H1 (cell line): ENCODE measurements around the gene ZNF100. TPM values are rescaled to one million over a fixed set of nuclear protein-coding genes. Genes with fewer than 3 reads are reported as not detected.

ENCODE experiments used
- CTCF ChIA-PET: fragments of 300-600 bp; sonication (Branson Sonifier 250); formaldehyde crosslinking; loops from one replicate; lab custom pipeline; 2021; ENCODE audit not compliant: partially characterized antibody; lab: Charles Lee
- POLR2A ChIA-PET: fragments of 300-600 bp; sonication (Branson Sonifier 250); formaldehyde crosslinking; loops from one replicate; lab custom pipeline; 2021; ENCODE audit warnings: inconsistent platforms; ENCODE audit not compliant: partially characterized antibody; lab: Charles Lee
- DNase-seq, 2 experiments: peaks; one replicate each; pipeline versions ENCODE4 v3.0.0 to v3.0.0-alpha.2; 2010 to 2022; ENCODE audit warnings: low spot score in 2 of 2, low read depth in 1 of 2, mixed read lengths in 1 of 2
- FAIRE-seq: peaks from 2 replicates; lab custom pipeline; 2011; peaks lifted over from hg19 to GRCh38; lab: Jason Lieb, UNC
- H2AFZ ChIP-seq: 2 replicates; pipeline ENCODE4 v1.8.1; 2012; ENCODE audit warnings: low read length, inconsistent platforms
- H2AK5ac ChIP-seq: 2 replicates; pipeline ENCODE4 v1.6.1; 2013; ENCODE audit warnings: low read depth, low read length
- H2BK120ac ChIP-seq: replicated peaks from 2 replicates; pipeline ENCODE3; 2013; ENCODE audit warnings: low read depth, low read length, inconsistent platforms
- H2BK12ac ChIP-seq: 2 replicates; pipeline ENCODE4 v1.6.1; 2013; ENCODE audit warnings: low read depth, low read length
- H2BK15ac ChIP-seq: 2 replicates; pipeline ENCODE4 v1.6.1; 2013; ENCODE audit warnings: low read length
- H2BK20ac ChIP-seq: 2 replicates; pipeline ENCODE4 v1.6.1; 2013; ENCODE audit warnings: low read length
- H2BK5ac ChIP-seq: 2 replicates; pipeline ENCODE4 v1.6.1; 2013; ENCODE audit warnings: low read depth, low read length
- H3K14ac ChIP-seq: 2 replicates; pipeline ENCODE4 v1.6.1; 2013; ENCODE audit warnings: inconsistent platforms; ENCODE audit not compliant: insufficient read length
- H3K18ac ChIP-seq: 2 replicates; pipeline ENCODE4 v1.6.1; 2013; ENCODE audit warnings: low read length; ENCODE audit errors: extremely low read depth
- H3K23ac ChIP-seq: 2 replicates; pipeline ENCODE4 v1.6.1; 2013; ENCODE audit warnings: inconsistent platforms; ENCODE audit not compliant: insufficient read length
- H3K23me2 ChIP-seq: 2 replicates; pipeline ENCODE4 v1.6.1; 2013; ENCODE audit warnings: low read depth, low read length
- H3K27ac ChIP-seq: 2 replicates; pipeline ENCODE4 v1.6.1; 2011; ENCODE audit warnings: low read depth, low read length, inconsistent platforms
- H3K27me3 ChIP-seq, 4 experiments: replicated peaks in 1 of 4; 1 replicate in 1 of 4; 2 replicates in 3 of 4; pipeline versions ENCODE4 v1.6.1 to v1.8.1; 2011 to 2013; ENCODE audit warnings: low read length in 3 of 4, mild to moderate bottlenecking in 3 of 4, inconsistent platforms in 2 of 4, mixed read lengths in 2 of 4, moderate library complexity in 1 of 4; ENCODE audit not compliant: control insufficient read depth in 3 of 4, insufficient read depth in 3 of 4; ENCODE audit errors: extremely low read depth in 1 of 4
- H3K36me3 ChIP-seq, 4 experiments: 2 replicates each; pipeline versions ENCODE4 v1.6.1 to v1.8.1; 2011 to 2013; ENCODE audit warnings: mild to moderate bottlenecking in 4 of 4, low read length in 3 of 4, moderate library complexity in 2 of 4, control low read depth in 1 of 4, inconsistent platforms in 1 of 4; ENCODE audit not compliant: insufficient read depth in 4 of 4, control insufficient read depth in 2 of 4
- H3K4ac ChIP-seq: replicated peaks from 2 replicates; pipeline ENCODE3; 2013; ENCODE audit warnings: low read length, low read depth, mixed read lengths, inconsistent platforms; ENCODE audit not compliant: insufficient read length
- H3K4me1 ChIP-seq, 4 experiments: replicated peaks in 1 of 4; 1 replicate in 1 of 4; 2 replicates in 3 of 4; pipeline versions ENCODE4 v1.6.1 to v1.8.1; 2011 to 2013; ENCODE audit warnings: low read length in 3 of 4, inconsistent platforms in 2 of 4, mixed read lengths in 1 of 4; ENCODE audit not compliant: insufficient read depth in 4 of 4, control insufficient read depth in 3 of 4
- H3K4me2 ChIP-seq, 2 experiments: 2 replicates each; pipeline versions ENCODE4 v1.6.1 to v1.8.1; 2011 to 2013; ENCODE audit warnings: low read depth in 2 of 2, low read length in 2 of 2, control low read depth in 1 of 2, inconsistent platforms in 1 of 2, mild to moderate bottlenecking in 1 of 2; ENCODE audit not compliant: insufficient read depth in 1 of 2
- H3K4me3 ChIP-seq, 4 experiments: fragments of 200-600, 300-600 bp in 1 of 4; sonication (generic), shearing (Covaris generic), sonication (Bioruptor Twin) in 1 of 4; 2 replicates each; pipeline versions ENCODE4 v1.5.1 to v1.8.1; 2011 to 2016; ENCODE audit warnings: low read length in 4 of 4, low read depth in 3 of 4, control low read depth in 2 of 4, inconsistent platforms in 2 of 4, mild to moderate bottlenecking in 2 of 4, mixed read lengths in 1 of 4, moderate library complexity in 1 of 4; ENCODE audit not compliant: insufficient read depth in 2 of 4; ENCODE audit errors: extremely low read depth in 1 of 4
- H3K56ac ChIP-seq: replicated peaks from 2 replicates; pipeline ENCODE3; 2013; ENCODE audit warnings: low read depth, mild to moderate bottlenecking, mixed read lengths, low read length, inconsistent platforms; ENCODE audit not compliant: insufficient read length
- H3K79me1 ChIP-seq: 2 replicates; pipeline ENCODE4 v1.6.1; 2013; ENCODE audit warnings: low read depth, low read length, control low read depth
- H3K79me2 ChIP-seq, 2 experiments: 2 replicates each; pipeline versions ENCODE4 v1.6.1 to v1.8.1; 2012 to 2013; ENCODE audit warnings: low read length in 2 of 2, mild to moderate bottlenecking in 2 of 2, inconsistent platforms in 1 of 2; ENCODE audit not compliant: insufficient read depth in 2 of 2, control insufficient read depth in 1 of 2
- H3K9ac ChIP-seq, 4 experiments: replicated peaks in 1 of 4; 1 replicate in 1 of 4; 2 replicates in 3 of 4; pipeline versions ENCODE4 v1.6.1 to v1.8.1; 2011 to 2013; ENCODE audit warnings: low read depth in 3 of 4, low read length in 3 of 4, control low read depth in 2 of 4, mild to moderate bottlenecking in 2 of 4, moderate library complexity in 2 of 4, inconsistent platforms in 1 of 4; ENCODE audit errors: extremely low read depth in 1 of 4
- H3K9me3 ChIP-seq, 2 experiments: 2 replicates each; pipeline versions ENCODE4 v1.6.1 to v1.8.1; 2012 to 2013; ENCODE audit warnings: mild to moderate bottlenecking in 2 of 2, moderate library complexity in 2 of 2, control low read depth in 1 of 2, inconsistent platforms in 1 of 2, low read depth in 1 of 2, low read length in 1 of 2, mixed read lengths in 1 of 2; ENCODE audit not compliant: insufficient read depth in 2 of 2
- H4K20me1 ChIP-seq, 2 experiments: replicated peaks in 1 of 2; 2 replicates each; pipeline versions ENCODE3 to v1.8.1; 2011 to 2013; ENCODE audit warnings: inconsistent platforms in 2 of 2, low read length in 2 of 2, mild to moderate bottlenecking in 1 of 2; ENCODE audit not compliant: insufficient read depth in 2 of 2, control insufficient read depth in 1 of 2
- H4K5ac ChIP-seq: 2 replicates; pipeline ENCODE4 v1.6.1; 2013; ENCODE audit warnings: low read length, low read depth, mixed read lengths, inconsistent platforms; ENCODE audit not compliant: insufficient read length
- H4K8ac ChIP-seq: 2 replicates; pipeline ENCODE4 v1.8.0; 2013; ENCODE audit warnings: mild to moderate bottlenecking, moderate library complexity, low read length, inconsistent platforms; ENCODE audit not compliant: insufficient read depth; ENCODE audit errors: extremely low read depth
- H4K91ac ChIP-seq: replicated peaks from 2 replicates; pipeline ENCODE3; 2013; ENCODE audit warnings: low read length, mixed read lengths, inconsistent platforms; ENCODE audit not compliant: insufficient read length
- CEBPB ChIP-seq: IDR thresholded peaks from 2 replicates; pipeline ENCODE4 v1.6.1; 2012; ENCODE audit warnings: low read depth, low read length
- HDAC2 ChIP-seq, 2 experiments: fragments of 300-600 bp in 1 of 2; sonication (generic) in 1 of 2; IDR thresholded peaks; 2 replicates each; pipeline ENCODE4 v1.6.1; 2011 to 2012; ENCODE audit warnings: low read depth in 2 of 2, low read length in 2 of 2, mild to moderate bottlenecking in 2 of 2, moderate library complexity in 2 of 2, borderline replicate concordance in 1 of 2, inconsistent platforms in 1 of 2
- HDAC6 ChIP-seq: IDR thresholded peaks from one replicate; pipeline ENCODE4 v1.7.1; 2012; ENCODE audit warnings: low read depth, mild to moderate bottlenecking, inconsistent platforms, low read length, moderate library complexity
- RFX5 ChIP-seq: IDR thresholded peaks from 2 replicates; pipeline ENCODE4 v1.6.1; 2011; ENCODE audit warnings: low read depth, low read length, improper control_type of control experiment, borderline replicate concordance
- SP4 ChIP-seq: IDR thresholded peaks from 2 replicates; pipeline ENCODE4 v1.6.1; 2012; ENCODE audit warnings: low read length, inconsistent platforms
- TEAD4 ChIP-seq: IDR thresholded peaks from 2 replicates; pipeline ENCODE4 v1.6.1; 2012; ENCODE audit warnings: low read depth, low read length, inconsistent platforms, mixed read lengths
- WGBS, 2 experiments: shearing (Covaris generic) in 1 of 2; methylation state at CpG; one replicate each; pipeline versions ENCODE4 v1.1.6 to v1.1.7; 2013 to 2015; ENCODE audit warnings: low lambda C conversion rate in 2 of 2, mixed read lengths in 2 of 2, inconsistent platforms in 1 of 2, low coverage in 1 of 2, missing lambda C conversion rate in 1 of 2; ENCODE audit not compliant: insufficient replicate concordance in 2 of 2, insufficient coverage in 1 of 2, insufficient read length in 1 of 2; ENCODE audit errors: extremely low coverage in 1 of 2, missing lambda C conversion rate in 1 of 2; 5-methylcytosine and 5-hydroxymethylcytosine counted together
- polyA plus RNA-seq, 7 experiments: library from polyadenylated mRNA; depleted of rRNA in 3 of 7; stranded (reverse) in 5 of 7; unstranded in 2 of 7; fragments of >200 nt in 5 of 7; fragments of 200-250 nt in 2 of 7; gene quantifications; 1 replicate in 5 of 7; 2 replicates in 1 of 7; 4 replicates in 1 of 7; pipeline versions ENCODE4 v1.2.1 to v1.2.3, GENCODE V29; 2011 to 2013; ENCODE audit warnings: missing spikeins in 2 of 7, mixed read lengths in 2 of 7
- total RNA-seq: library from RNA; stranded (reverse); fragmentation: NEBNext Ultra II Directional; extraction: Animal tissue kit (Norgen Biotek cat#: 25700); gene quantifications from 2 replicates; pipeline ENCODE4 v1.2.1, GENCODE V29; 2021

The ZNF100 gene
- total and polyA plus RNA-seq, 2 of the 8 experiments (the other 6 are each of a cell fraction or from before 2014, with no cell fraction given) = 4.9 to 30.8 TPM

DNA sequence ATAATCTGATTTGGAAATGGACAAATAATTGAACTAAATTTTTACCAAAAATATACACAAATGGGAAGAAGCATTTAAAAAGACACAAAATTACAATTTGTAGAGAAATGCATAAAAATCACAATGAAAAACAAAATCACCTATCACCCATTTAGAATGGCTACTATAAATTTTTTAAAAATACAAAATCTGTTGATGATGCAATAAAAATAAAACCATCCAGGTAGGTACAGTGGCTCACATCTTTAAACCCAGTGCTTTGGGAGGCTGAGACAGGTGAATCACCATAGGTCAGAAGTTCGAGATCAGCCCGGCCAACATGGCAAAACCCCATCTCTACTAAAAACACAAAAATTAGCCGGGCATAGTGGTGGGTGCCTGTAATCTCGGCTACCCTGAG, 45.1 kb upstream of the ZNF100 start:
- Histone ChIP-seq H2BK5ac (no peak overlapping the region), H3K18ac (no peak overlapping the region), H3K56ac (no peak overlapping the region), H3K4ac (no peak overlapping the region), H3K9me3 (peaks cover 63 to 66% of the 10 kb centered on the region in 2 experiments), H3K79me1 (no peaks in the 10 kb centered on the region), H3K23me2 (no peaks in the 10 kb centered on the region), H2BK15ac (no peak overlapping the region), H3K4me1 (no peaks in the 10 kb centered on the region), H4K5ac (no peak overlapping the region), H3K23ac (no peak overlapping the region), H4K91ac (no peak overlapping the region), H3K27ac (no peak overlapping the region), H4K20me1 (no peaks in the 10 kb centered on the region), H2BK12ac (no peak overlapping the region), H2BK20ac (no peak overlapping the region), H3K36me3 (peaks cover 13 to 96% (median 54%) of the 10 kb centered on the region in 4 experiments; a peak in 7 of 8 replicates), H3K14ac (no peak overlapping the region), H2BK120ac (no peak overlapping the region), H3K4me2 (no peak overlapping the region), H2AK5ac (no peak overlapping the region), H3K27me3 (no peaks in the 10 kb centered on the region), H3K4me3 (no peak overlapping the region), H2AFZ (no peak overlapping the region), H3K79me2 (no peaks in the 10 kb centered on the region), H4K8ac (no peak overlapping the region), H3K9ac (no peak overlapping the region)
- no peak for FAIRE-seq
- CTCF ChIA-PET = no interaction called here
- WGBS, 2 experiments = 97% methylated on average over 4 of the region's 4 CpGs; no CpG with 5 or more reads in 1 of the 2 experiments
- POLR2A ChIA-PET = no interaction called here
- no peak for DNase-seq
- no peak for TF ChIP-seq CEBPB
- TF ChIP-seq HDAC6 = no peak
- no peak for TF ChIP-seq HDAC2 (IDR thresholded peaks at IDR 0.05; ENCODE audit: borderline replicate concordance in 1 of 2, low read depth in 2 of 2, low read length in 2 of 2)
- TF ChIP-seq SP4 = no peak
- no peak for TF ChIP-seq RFX5
- no peak for TF ChIP-seq TEAD4
